IPS-18a (cell line): ENCODE data around the gene PRKAR2B.
"Not testable (repeated sequence)": the region's sequence is repeated elsewhere in the genome, so short reads cannot be mapped to it uniquely, and the experiment has no call there.

Experiments used
- H3K27ac ChIP-seq: one replicate; pipeline ENCODE4 v1.5.1; 2013; ENCODE audit warnings: low read length
- H3K27me3 ChIP-seq: one replicate; pipeline ENCODE4 v1.6.1; 2013; ENCODE audit warnings: mild to moderate bottlenecking, low read length; ENCODE audit not compliant: control insufficient read depth, insufficient read depth
- H3K36me3 ChIP-seq: one replicate; pipeline ENCODE4 v1.6.1; 2013; ENCODE audit warnings: low read depth, low read length; ENCODE audit not compliant: control insufficient read depth
- H3K4me1 ChIP-seq: one replicate; pipeline ENCODE4 v1.6.1; 2013; ENCODE audit warnings: low read depth, low read length; ENCODE audit not compliant: control insufficient read depth
- H3K4me3 ChIP-seq: one replicate; pipeline ENCODE4 v1.5.1; 2013; ENCODE audit warnings: low read length
- H3K9ac ChIP-seq: one replicate; pipeline ENCODE4 v1.6.1; 2013; ENCODE audit warnings: mild to moderate bottlenecking, low read length, moderate library complexity
- H3K9me3 ChIP-seq: one replicate; pipeline ENCODE4 v1.6.1; 2013; ENCODE audit warnings: low read depth, low read length; ENCODE audit not compliant: control insufficient read depth

Gene PRKAR2B

DNA sequence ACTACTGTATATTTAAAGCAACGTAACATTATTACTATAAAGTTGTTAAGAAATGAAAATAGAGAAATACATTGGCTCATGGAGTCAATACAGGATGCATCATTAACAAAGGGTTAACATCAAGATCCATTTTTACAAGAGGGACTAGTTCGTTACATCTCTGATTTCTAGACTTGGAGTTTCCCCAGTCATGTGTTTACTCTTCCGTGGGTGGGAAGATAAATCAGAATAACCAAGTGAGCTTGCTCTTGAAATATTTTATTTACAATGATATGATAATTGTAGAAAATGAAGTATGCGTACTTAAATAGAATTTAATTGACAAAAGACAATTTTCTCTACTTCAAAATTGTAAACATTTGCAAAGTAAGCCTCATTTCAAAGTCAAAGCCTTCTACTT lies 1.0 kb upstream of the PRKAR2B start:
- no peaks in the 10 kb centered on the region for H3K36me3 ChIP-seq
- peaks cover 13% of the 10 kb centered on the region for H3K27me3 ChIP-seq
- no peak overlapping the region for H3K9ac ChIP-seq
- H3K4me3 ChIP-seq, result peak overlapping the region; percentile 67
- no peaks in the 10 kb centered on the region for H3K9me3 ChIP-seq
- H3K27ac ChIP-seq, result no peak overlapping the region
- H3K4me1 ChIP-seq, result peaks cover 21% of the 10 kb centered on the region

DNA sequence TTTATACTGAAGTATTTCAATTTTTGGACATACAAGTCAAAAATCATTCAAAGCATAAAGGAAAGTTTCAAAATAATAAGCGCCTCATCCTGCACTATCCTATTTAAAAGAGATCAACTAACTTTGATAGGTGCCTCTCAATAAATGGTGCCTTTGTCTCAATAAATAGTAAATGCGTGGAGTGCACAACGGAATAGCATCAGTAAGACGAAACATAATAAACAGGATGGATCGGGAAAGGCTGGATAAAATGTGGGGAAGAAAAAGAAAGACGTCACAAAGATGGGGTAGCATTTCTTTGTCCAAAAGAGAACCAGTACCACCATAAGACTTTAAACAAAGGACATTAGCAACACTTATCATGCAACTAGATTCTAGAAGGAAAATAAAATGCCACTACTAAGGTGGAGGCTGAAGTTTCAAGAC lies 571 bp upstream of the PRKAR2B start:
- peaks cover 13% of the 10 kb centered on the region for H3K27me3 ChIP-seq
- H3K4me1 ChIP-seq, result peaks cover 21% of the 10 kb centered on the region
- no peaks in the 10 kb centered on the region for H3K9me3 ChIP-seq
- no peak overlapping the region for H3K27ac ChIP-seq
- H3K36me3 ChIP-seq, result no peaks in the 10 kb centered on the region
- peak overlapping the region; percentile 26 for H3K9ac ChIP-seq
- peak overlapping the region; percentile 67 for H3K4me3 ChIP-seq

DNA sequence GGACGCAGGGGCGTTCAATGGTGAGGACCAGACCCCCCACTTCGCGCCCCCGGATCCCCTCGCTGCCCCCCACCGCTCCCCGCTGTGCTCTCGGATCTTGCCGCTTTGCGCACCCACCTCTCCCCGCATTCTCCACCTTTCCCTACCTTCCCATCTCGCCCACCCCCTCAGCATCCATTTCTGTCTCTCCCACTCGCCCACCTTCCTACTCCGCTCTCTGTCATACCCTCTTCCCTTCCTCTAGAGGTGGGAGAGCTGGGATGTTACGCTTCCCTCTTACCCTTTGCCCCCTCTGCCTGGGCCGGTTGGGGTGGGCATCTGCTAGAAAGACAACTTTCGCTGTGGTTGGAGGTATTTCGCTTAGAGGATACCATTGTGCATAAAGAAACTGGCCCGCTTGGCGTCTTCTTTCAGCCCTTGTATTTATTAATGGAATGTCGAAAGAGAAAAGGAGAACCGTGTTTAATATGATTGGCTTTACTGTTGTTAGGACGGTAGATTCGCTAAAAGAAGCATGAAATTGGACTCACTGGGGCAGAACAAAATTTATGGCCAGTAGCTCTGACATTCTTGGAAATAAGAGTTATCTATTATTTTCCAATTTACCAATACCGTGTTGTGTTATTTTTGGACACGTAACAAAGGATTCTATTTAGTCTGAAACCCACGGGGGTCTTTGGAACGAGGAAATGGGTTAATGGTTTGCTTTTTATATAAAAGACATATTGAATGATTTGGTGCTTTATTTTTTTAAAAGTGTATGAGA lies 873 bp downstream of the PRKAR2B start:
- no peak overlapping the region for H3K27ac ChIP-seq
- H3K27me3 ChIP-seq, result peaks cover 13% of the 10 kb centered on the region
- peaks cover 26% of the 10 kb centered on the region for H3K4me1 ChIP-seq
- H3K36me3 ChIP-seq, result no peaks in the 10 kb centered on the region
- peak overlapping the region; percentile 8 for H3K9ac ChIP-seq
- no peaks in the 10 kb centered on the region for H3K9me3 ChIP-seq
- peak overlapping the region; percentile 73 for H3K4me3 ChIP-seq

DNA sequence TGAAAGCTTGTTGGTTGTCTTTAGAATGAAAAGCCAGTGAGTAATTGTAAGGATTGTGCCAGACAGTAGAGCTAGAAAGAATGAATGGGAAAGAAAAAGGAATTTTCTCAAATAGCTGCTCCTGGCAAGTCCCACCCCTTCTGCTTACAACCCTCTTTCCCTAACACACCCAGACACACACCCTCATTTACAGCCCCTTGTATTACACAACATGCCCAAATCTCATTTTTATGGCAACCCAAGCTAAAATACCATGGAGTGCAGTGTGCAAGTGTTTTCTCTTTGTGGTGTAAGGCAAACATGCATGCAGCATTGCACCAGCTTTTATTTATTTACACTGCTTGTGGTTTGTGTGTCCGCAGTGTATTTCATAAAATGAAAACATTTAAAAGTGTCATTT lies 1.5 kb downstream of the PRKAR2B start:
- Histone ChIP-seq H3K9ac (peak overlapping the region; percentile 8), H3K27me3 (peaks cover 13% of the 10 kb centered on the region), H3K27ac (no peak overlapping the region), H3K4me1 (peaks cover 26% of the 10 kb centered on the region), H3K4me3 (peak overlapping the region; percentile 73), H3K36me3 (no peaks in the 10 kb centered on the region), H3K9me3 (no peaks in the 10 kb centered on the region)

DNA sequence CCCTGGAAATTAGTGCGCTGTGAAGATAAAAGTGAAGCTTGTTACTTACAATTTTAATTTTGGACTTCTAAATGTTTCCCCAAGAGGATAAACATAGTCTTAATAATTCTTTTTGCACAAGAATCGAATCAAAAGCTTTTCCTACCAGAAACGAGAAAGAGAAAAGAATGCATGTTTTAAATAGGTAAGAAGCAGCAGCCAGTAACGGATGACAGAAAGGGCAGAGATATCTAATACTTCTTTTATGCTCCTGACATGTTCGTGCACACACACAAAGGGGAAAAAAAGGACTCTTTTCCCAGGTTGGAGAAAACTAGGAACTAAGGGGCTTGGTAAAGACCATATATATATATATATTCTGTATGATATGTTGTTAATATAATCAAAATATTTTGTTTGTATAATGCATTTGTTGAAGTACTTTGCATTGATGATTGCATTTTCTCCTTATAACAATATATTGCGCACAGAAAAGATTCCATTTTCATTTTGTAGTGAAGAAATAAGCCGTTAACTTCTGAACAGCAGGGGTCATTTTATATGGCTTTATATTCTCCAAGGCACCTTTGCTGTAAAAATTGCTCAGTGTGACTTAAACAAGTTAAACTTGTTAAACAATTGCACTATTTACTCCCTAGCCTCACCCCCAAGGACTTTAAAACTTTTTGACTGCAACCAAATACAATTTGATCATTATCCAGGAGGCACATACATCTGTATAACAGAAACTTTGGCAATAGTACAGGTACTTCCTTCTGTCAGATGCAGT lies 2.2 kb downstream of the PRKAR2B start:
- peaks cover 26% of the 10 kb centered on the region for H3K4me1 ChIP-seq
- peaks cover 13% of the 10 kb centered on the region for H3K27me3 ChIP-seq
- H3K27ac ChIP-seq, result no peak overlapping the region

DNA sequence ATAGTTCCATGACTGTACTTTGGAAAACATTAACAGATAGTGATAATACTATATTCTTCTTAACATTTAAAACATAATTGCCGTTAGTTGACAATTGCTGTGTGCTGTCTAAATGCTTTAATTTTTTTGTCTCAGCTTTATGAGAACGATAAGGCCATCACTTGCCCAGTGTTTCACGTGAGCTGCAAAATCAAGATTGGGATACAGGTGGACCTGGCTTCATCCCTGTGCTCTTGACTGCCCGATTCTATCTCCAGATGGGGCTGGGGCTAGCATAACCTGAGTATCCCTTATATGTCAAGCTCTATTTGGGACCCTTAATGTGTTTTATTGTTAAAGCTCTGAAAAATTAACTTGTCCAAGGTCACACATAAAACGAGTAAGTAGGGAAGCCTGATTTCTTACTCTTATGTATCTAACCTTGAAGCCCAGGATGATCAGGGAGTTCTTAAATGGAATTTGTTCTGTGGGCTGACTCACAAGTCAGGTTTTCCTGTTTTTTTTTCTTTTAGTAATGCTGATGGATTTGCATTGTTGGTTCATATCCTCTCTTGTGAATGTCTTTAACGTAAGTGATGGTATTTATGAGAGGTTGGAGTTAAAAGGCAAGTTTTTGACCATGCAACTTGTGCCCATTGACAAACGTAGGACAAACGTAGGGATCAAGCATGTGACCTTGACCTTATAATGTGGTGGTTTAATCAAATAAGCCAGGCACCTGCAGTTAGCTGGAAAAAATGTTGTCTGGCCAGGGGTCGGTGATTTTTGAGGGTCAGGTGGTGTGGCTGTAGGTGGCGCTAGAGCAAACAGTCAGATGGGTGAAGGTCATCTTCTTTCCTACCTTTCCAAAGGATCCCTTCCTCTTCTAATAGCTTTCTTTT lies 3.6 kb downstream of the PRKAR2B start:
- Histone ChIP-seq H3K4me3 (no peak overlapping the region), H3K9ac (no peak overlapping the region), H3K36me3 (no peaks in the 10 kb centered on the region), H3K27ac (no peak overlapping the region), H3K4me1 (peaks cover 26% of the 10 kb centered on the region), H3K9me3 (no peaks in the 10 kb centered on the region), H3K27me3 (peaks cover 13% of the 10 kb centered on the region)

More for the DNA sequence above, 2.2 kb downstream of the PRKAR2B start:
- H3K9me3 ChIP-seq, result no peaks in the 10 kb centered on the region
- no peak overlapping the region for H3K9ac ChIP-seq
- H3K36me3 ChIP-seq, result no peaks in the 10 kb centered on the region
- H3K4me3 ChIP-seq, result no peak overlapping the region

DNA sequence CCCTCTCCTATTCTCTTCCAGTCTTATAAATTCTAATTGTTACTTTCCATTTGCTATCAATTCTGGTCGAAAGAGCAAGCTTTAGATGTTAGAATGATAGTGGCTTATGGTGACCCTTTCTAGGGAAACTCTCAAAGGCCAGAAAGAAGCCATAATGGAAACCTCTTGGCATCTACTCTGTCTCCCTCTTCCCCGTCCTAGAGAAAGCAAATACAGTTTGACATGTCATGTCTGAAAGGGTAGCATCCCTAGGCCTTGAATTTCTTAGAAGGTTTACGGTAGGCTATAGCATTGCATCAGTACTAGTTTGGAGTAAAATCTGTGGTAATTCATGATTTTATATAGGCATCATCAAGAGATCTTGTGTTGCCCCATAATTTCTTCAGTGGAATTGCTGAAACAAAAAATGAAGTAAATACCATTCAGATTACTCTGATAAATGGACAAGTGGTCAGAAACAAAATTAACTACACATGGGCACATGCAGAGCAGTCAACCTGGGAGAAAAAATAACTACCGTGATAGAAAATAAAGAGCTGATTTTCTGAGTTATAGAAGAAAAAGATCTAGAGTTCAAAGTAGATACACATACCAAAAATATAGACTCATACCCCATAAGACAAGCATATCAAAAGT lies 4.4 kb downstream of the PRKAR2B start:
- Histone ChIP-seq H3K27ac (no peak overlapping the region), H3K27me3 (peaks cover 13% of the 10 kb centered on the region), H3K4me1 (peaks cover 22% of the 10 kb centered on the region), H3K4me3 (no peak overlapping the region), H3K9ac (no peak overlapping the region), H3K36me3 (no peaks in the 10 kb centered on the region), H3K9me3 (no peaks in the 10 kb centered on the region)

DNA sequence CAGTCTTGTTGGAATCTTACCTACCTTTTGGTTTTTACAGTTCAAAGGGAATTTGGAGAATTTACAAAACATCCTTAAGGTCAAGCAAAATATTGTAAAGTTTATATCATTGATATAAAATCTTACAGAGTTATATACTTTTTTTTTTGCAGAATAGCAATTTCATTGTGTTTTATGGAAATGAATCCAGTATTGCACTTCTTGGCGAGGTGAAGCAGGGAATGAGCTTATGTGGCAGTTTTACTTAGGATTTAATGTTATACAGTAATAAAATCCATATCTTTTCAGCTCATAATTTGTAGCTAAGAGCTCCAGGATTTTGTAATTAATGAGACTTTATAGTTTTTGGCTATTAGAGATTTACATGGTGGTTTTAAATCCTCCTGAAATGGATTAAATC lies 5.0 kb downstream of the PRKAR2B start:
- Histone ChIP-seq H3K4me1 (peaks cover 19% of the 10 kb centered on the region), H3K9me3 (no peaks in the 10 kb centered on the region), H3K27ac (no peak overlapping the region), H3K9ac (no peak overlapping the region), H3K36me3 (no peaks in the 10 kb centered on the region), H3K4me3 (no peak overlapping the region), H3K27me3 (peaks cover 13% of the 10 kb centered on the region)

DNA sequence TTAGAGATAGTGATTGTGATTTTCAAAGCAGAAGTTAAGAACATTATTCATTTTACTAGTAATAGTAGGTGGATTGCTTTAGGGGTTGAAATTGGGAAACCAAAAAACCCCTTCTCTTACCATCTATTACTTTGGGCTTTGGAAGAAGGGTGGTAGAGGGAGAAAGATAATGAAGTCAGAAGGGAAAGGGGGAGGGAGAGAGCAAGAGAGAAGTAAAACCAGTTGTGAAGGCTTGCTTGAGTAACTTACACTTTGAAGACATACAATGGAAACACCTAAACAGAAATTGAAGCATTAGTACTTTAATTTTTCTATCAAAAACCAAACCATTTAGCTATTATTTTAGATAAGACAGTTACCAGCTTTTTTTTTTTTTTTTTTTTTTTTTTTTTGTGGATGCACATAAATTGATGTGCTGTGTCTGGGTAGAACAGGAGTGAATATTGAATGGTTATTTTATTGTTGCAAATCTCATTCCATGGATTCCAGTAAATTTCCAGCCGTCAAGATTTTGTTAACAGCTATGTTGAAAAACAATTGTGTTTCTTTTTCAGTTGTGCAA lies 5.5 kb downstream of the PRKAR2B start:
- H3K27me3 ChIP-seq, result peaks cover 13% of the 10 kb centered on the region
- no peaks in the 10 kb centered on the region for H3K36me3 ChIP-seq
- H3K4me3 ChIP-seq, result no peak overlapping the region
- no peak overlapping the region for H3K9ac ChIP-seq
- peaks cover 19% of the 10 kb centered on the region for H3K4me1 ChIP-seq
- no peaks in the 10 kb centered on the region for H3K9me3 ChIP-seq
- H3K27ac ChIP-seq, result no peak overlapping the region

DNA sequence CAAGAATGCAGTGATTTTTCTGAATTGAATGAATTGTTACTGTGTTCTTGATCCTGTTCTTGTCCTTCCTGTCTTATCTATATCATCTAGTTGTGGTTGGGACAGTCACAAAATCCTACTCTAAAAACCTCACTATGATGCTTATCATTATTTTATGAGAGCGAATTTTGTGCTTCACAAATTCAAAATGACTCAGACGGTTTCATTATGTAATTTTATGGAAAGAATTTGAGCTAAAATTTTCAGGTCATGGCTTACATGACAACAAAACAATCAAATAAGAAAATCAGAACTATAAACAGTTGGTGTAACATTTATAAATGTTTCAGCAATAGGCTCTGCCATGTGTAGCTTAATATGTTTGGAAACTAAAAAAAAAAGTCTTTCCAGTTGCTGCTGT lies 6.9 kb downstream of the PRKAR2B start:
- Histone ChIP-seq H3K4me1 (peaks cover 11% of the 10 kb centered on the region), H3K27ac (no peak overlapping the region), H3K9ac (no peak overlapping the region), H3K9me3 (no peaks in the 10 kb centered on the region), H3K27me3 (peaks cover 1% of the 10 kb centered on the region), H3K4me3 (no peak overlapping the region), H3K36me3 (no peaks in the 10 kb centered on the region)

DNA sequence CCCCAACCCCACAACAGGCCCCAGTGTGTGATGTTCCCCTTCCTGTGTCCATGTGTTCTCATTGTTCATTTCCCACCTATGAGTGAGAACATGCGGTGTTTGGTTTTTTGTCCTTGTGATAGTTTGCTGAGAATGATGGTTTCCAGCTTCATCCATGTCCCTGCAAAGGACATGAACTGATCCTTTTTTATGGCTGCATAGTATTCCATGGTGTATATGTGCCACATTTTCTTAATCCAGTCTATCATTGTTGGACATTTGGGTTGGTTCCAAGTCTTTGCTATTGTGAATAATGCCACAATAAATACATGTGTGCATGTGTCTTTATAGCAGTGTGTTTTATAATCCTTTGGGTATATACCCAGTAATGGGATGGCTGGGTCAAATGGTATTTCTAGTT lies 10.5 kb downstream of the PRKAR2B start:
- not testable (repeated sequence) for H3K4me1 ChIP-seq, H3K9ac ChIP-seq, H3K9me3 ChIP-seq, H3K27ac ChIP-seq, H3K27me3 ChIP-seq, H3K4me3 ChIP-seq, H3K36me3 ChIP-seq
